HUES48 (cell line): ENCODE data around the gene SVEP1.

ENCODE experiments used
- H3K27ac ChIP-seq: one replicate; pipeline ENCODE4 v1.7.0; 2013; ENCODE audit warnings: low read depth, low read length, inconsistent platforms
- H3K27me3 ChIP-seq: 2 replicates; pipeline ENCODE4 v1.6.1; 2013; ENCODE audit warnings: mild to moderate bottlenecking, low read length; ENCODE audit not compliant: control insufficient read depth, insufficient read depth
- H3K36me3 ChIP-seq: 2 replicates; pipeline ENCODE4 v1.6.1; 2013; ENCODE audit warnings: low read length; ENCODE audit not compliant: control insufficient read depth, insufficient read depth
- H3K4me1 ChIP-seq: 2 replicates; pipeline ENCODE4 v1.6.1; 2013; ENCODE audit warnings: mild to moderate bottlenecking, low read length; ENCODE audit not compliant: control insufficient read depth, insufficient read depth
- H3K4me3 ChIP-seq: 2 replicates; pipeline ENCODE4 v1.5.1; 2013; ENCODE audit warnings: mild to moderate bottlenecking, low read depth, low read length
- H3K9ac ChIP-seq: 2 replicates; pipeline ENCODE4 v1.6.1; 2013; ENCODE audit warnings: mild to moderate bottlenecking, low read depth, low read length, moderate library complexity
- H3K9me3 ChIP-seq: 2 replicates; pipeline ENCODE4 v1.6.1; 2013; ENCODE audit warnings: low read length; ENCODE audit not compliant: control insufficient read depth, insufficient read depth

The SVEP1 gene

DNA sequence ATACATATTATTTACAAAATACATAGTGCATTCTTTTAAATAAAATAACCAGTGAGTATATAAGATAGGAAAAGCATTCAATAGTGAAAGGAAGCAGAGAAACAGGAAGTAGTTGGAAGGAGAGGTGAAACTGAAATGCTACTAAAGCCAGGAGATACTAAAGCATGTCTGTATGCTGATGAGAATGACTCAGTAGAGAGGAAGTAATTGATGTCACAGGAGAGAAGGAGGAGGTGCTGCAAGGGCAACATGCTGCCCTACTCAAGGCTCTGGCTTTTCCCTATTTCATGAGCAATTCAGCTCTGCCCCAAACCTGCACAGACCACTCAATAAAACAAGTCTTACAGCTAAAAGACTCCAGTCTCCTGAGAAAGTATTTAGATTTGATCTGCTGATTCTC is 133.4 kb downstream of the SVEP1 start:
- H3K36me3 ChIP-seq: no peaks in the 10 kb centered on the region
- H3K4me1 ChIP-seq: no peaks in the 10 kb centered on the region
- no peak overlapping the region for H3K4me3 ChIP-seq
- no peaks in the 10 kb centered on the region; the same call in 1 of the 2 replicates for H3K9me3 ChIP-seq
- no peak overlapping the region for H3K27ac ChIP-seq
- no peak overlapping the region for H3K9ac ChIP-seq
- no peaks in the 10 kb centered on the region for H3K27me3 ChIP-seq

DNA sequence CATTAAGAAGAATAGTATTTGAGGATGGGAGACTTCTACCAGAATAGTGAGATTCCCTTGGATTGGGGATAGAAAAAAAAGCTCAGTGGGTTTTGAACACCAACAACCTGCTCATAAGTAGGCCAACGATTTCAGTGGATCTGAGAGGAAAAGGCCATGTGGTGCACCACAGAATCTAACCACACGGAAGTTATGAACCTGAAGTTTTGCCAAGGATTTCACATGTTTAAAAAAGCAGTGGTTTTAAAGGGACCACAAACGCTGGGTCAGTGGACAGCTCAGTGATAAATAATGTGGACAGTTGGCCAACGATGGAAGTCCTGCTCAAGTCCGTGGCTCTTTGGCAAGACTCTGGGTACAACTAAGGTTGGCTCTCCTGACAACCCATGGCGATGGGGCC is 134.6 kb downstream of the SVEP1 start:
- no peak overlapping the region for H3K27ac ChIP-seq
- no peak overlapping the region for H3K4me3 ChIP-seq
- H3K4me1 ChIP-seq: no peaks in the 10 kb centered on the region
- H3K9me3 ChIP-seq: no peaks in the 10 kb centered on the region; the same call in 1 of the 2 replicates
- no peak overlapping the region for H3K9ac ChIP-seq
- no peaks in the 10 kb centered on the region for H3K27me3 ChIP-seq
- no peaks in the 10 kb centered on the region for H3K36me3 ChIP-seq

DNA sequence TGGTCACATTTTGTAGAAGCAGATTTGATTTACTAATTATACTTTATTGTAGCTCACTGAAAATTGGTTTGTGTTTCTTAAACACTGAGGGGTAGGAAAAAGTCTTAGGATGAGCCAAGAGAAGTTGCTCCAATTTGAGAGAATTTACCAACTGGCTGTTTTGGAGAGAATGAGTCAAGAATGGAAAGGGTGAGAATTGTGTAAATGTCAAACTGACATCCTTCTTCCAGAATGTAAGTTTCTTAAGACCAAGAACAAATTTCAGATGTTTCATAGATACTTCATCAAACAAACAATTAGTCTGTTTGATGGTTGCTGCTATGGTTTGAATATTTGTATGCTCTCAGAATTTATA is 135.7 kb downstream of the SVEP1 start:
- H3K4me3 ChIP-seq: no peak overlapping the region
- no peak overlapping the region for H3K9ac ChIP-seq
- no peaks in the 10 kb centered on the region for H3K36me3 ChIP-seq
- H3K27ac ChIP-seq: no peak overlapping the region
- H3K27me3 ChIP-seq: no peaks in the 10 kb centered on the region
- no peaks in the 10 kb centered on the region for H3K4me1 ChIP-seq
- H3K9me3 ChIP-seq: no peaks in the 10 kb centered on the region; the same call in 1 of the 2 replicates

DNA sequence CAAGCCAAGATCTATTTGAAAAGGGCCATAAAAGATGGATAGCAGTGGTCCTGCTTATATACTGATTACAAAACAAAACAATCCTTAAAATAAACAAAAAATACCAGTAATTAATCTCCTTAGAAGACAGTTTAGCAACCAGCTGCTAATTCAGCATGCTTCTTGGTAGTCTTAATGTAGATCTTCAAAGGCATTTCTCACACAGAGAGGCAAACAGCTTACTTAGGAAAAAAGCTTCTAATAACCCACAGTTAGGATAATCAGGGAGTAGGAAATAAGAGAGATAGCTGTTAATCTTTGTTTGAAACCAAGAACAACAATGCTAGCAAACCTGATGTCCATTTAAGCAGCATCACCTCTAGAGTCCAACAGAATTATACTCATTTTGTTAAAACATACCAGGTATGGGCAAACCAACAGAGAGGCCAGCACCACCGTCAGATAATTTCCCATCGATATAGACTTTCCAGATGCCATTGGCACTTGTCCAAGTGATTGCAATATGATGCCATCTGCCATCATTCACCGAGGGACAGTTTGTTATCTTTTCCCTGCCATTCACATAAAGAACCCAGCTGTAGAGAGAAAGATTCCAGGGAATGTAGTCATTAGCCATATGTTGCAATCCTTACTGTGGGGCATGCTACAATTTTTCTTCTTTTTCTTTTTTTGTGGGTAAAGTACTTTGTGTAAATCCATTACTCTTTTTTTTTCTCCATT is 136.2 kb downstream of the SVEP1 start:
- no peaks in the 10 kb centered on the region for H3K27me3 ChIP-seq
- H3K4me3 ChIP-seq: no peak overlapping the region
- no peak overlapping the region for H3K27ac ChIP-seq
- no peaks in the 10 kb centered on the region; the same call in 1 of the 2 replicates for H3K9me3 ChIP-seq
- no peak overlapping the region for H3K9ac ChIP-seq
- H3K36me3 ChIP-seq: no peaks in the 10 kb centered on the region
- H3K4me1 ChIP-seq: no peaks in the 10 kb centered on the region

DNA sequence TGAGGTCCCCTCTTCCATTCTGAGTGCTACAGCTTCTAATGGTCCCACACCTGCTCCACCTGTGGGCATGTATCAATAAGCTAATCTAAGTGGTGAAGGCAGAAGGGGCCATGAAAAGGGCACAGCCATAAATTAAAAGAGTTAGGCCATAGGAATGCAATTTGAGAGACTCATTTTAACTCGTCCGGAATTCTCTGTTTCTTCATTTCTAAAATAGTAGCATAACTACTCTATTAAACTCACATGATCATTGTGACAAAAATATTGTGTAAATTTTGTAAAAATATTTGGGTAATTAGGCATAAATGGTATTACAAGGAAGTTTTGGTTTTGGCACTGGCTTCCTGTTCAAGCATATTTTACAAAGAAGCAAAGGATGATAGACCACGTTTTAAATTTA is 138.7 kb downstream of the SVEP1 start:
- Histone ChIP-seq H3K4me1 (no peaks in the 10 kb centered on the region), H3K9me3 (no peaks in the 10 kb centered on the region), H3K27ac (no peak overlapping the region), H3K27me3 (no peaks in the 10 kb centered on the region), H3K36me3 (no peaks in the 10 kb centered on the region), H3K4me3 (no peak overlapping the region), H3K9ac (no peak overlapping the region)

DNA sequence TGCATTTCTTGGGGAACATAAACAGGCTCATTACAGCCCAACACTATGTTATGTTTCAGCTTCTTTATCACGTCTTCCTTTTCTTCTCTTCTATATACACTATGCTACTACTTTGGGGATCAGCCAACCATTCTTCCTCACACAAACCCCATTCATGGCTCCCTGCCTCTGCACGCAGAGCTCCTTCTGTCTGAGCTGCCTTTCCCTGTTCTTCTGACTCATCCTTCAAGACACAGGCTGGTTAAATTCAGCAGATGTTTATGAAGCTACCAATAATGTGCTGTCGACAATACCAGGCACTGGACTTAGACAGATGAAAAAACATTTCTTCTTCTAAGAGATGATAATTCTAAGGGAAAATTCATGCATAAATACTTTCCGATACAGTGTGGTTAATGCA is 139.4 kb downstream of the SVEP1 start:
- Histone ChIP-seq H3K4me3 (no peak overlapping the region), H3K9me3 (no peaks in the 10 kb centered on the region), H3K4me1 (no peaks in the 10 kb centered on the region), H3K9ac (no peak overlapping the region), H3K27ac (no peak overlapping the region), H3K36me3 (no peaks in the 10 kb centered on the region), H3K27me3 (no peaks in the 10 kb centered on the region)

DNA sequence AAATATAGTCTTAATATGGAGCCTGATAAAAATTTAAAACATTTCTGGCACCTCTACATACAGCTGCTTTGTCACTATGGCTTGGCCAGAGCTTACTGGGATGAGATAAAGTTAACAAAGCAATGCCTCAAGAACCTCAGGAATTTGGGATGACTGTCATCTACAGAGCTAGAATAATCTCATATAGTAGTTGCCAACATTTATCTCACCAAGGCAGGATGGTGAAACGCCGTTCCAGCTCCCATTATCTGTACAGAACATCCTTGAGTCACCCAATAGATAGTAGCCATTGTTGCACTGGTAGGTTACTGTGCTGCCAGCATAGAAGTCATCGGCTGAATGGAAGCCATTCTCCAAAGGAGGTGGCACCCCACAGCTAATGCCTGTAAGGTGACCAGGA is 147.3 kb downstream of the SVEP1 start:
- no peak overlapping the region for H3K9ac ChIP-seq
- H3K36me3 ChIP-seq: no peaks in the 10 kb centered on the region
- H3K4me3 ChIP-seq: no peak overlapping the region
- no peaks in the 10 kb centered on the region for H3K9me3 ChIP-seq
- H3K27ac ChIP-seq: no peak overlapping the region
- no peaks in the 10 kb centered on the region for H3K4me1 ChIP-seq
- H3K27me3 ChIP-seq: no peaks in the 10 kb centered on the region

DNA sequence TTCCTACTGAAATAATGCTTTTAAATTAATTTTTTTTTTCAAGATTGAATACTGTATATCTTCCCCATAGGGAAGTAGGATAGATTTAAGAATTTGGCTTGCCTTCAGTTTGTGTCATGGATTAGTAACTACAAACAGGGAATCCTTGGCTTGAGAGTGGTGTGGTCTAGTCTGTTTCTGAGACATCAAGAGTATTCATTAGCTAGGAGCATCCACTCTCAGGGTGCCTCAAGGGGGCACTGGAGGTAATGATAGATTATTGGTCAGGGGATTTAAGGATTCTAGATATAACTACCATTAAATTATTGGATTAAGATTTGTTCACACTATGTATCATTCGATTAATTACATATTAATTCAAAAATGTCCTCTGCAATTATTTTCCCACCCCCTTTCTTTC is 150.1 kb downstream of the SVEP1 start:
- Histone ChIP-seq H3K27ac (no peak overlapping the region), H3K36me3 (no peaks in the 10 kb centered on the region), H3K27me3 (no peaks in the 10 kb centered on the region), H3K9me3 (no peaks in the 10 kb centered on the region), H3K4me1 (no peaks in the 10 kb centered on the region), H3K9ac (no peak overlapping the region), H3K4me3 (no peak overlapping the region)

DNA sequence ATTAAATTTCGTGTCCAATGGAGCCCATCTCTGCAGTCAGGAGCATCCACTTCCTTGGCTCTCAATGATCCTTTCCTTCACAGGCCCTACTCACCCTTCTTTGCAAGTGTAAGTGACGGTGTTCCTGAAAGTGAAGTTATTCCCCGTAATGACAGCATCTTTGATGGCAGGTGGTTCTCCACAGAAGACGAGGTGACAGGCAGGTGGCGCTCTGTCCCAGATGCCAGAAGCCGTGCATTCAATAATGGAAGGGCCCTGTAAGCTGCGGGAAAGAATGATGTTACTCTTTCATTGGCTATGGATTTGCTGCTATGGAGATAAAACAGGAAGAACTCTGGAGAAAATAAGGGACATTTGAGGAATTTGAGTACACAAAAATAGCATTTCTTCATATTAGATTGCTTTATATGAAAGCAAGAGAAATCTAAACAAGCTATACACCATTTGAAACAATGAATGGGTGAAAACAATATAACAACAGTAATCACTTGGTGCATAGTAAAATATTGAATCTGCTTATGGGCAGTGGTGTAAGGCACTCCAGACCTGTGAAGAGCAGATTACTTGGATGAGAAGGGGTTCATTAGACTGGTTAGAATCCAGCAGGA is 151.9 kb downstream of the SVEP1 start:
- no peak overlapping the region for H3K9ac ChIP-seq
- no peaks in the 10 kb centered on the region for H3K4me1 ChIP-seq
- H3K9me3 ChIP-seq: no peaks in the 10 kb centered on the region
- H3K27me3 ChIP-seq: no peaks in the 10 kb centered on the region
- H3K27ac ChIP-seq: no peak overlapping the region
- H3K36me3 ChIP-seq: no peaks in the 10 kb centered on the region
- H3K4me3 ChIP-seq: no peak overlapping the region

DNA sequence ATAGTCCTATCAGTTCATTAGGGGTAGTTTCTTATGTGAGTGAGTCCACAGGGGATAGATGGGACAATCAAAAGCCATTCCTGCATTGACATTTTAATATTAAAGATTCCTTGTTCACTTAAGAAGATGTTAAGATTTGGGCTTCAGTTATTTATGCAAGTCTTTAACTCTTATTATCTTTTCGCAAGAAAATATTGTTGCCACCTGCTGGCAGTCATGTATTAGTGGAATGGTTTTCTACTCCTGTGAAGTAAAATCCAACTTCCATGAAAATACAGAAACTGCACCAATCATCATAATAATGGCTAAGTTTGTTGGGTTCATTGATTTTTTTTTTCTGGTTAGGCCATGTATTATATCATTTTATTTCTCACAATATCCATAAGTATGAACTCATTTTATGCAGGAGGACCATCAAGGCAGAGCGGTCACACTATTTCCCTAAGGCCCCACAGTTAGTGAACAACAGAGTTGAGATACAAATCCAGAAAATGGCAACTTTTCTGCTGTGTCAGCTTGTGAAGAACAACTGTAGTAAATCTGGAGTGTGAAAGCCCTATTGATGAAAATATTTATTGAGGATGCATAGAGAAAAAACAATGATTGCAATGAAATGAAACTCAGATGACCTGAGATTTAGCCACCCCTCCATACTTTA is 153.4 kb downstream of the SVEP1 start:
- H3K9me3 ChIP-seq: no peaks in the 10 kb centered on the region
- H3K4me3 ChIP-seq: no peak overlapping the region
- H3K9ac ChIP-seq: no peak overlapping the region
- H3K27ac ChIP-seq: no peak overlapping the region
- H3K27me3 ChIP-seq: no peaks in the 10 kb centered on the region
- no peaks in the 10 kb centered on the region for H3K4me1 ChIP-seq
- no peaks in the 10 kb centered on the region for H3K36me3 ChIP-seq

DNA sequence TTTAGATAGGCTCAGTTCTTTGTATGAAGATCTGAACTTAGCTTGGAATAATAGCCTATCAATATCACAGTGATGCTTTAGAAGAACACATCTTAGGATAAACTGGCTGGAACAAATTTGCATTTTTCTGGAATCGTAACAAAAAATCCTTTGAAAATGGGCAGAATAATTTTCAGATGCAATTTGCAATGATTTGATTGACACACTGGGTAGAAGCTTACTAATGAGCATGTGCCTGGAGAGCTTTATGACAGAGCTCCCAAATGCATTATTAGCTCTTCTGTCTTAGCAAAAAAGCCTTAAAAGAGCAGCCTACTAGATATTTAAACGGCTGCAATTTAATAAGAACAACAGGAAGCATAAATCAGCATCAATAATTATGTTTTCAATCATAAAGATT is 165.1 kb downstream of the SVEP1 start:
- Histone ChIP-seq H3K9me3 (peaks cover 6% of the 10 kb centered on the region; the same call in 1 of the 2 replicates), H3K27ac (no peak overlapping the region), H3K4me1 (no peaks in the 10 kb centered on the region), H3K4me3 (no peak overlapping the region), H3K27me3 (no peaks in the 10 kb centered on the region), H3K36me3 (no peaks in the 10 kb centered on the region), H3K9ac (no peak overlapping the region)
